GM21526 (cell line): Measurements from ENCODE around the gene NPM1.

Experiments
- ATAC-seq: cut with Tn5 transposase; IDR thresholded peaks from one replicate; pipeline ENCODE4 v1.9.1; 2021; ENCODE audit warnings: moderate library complexity; ENCODE audit not compliant: unreplicated experiment, low FRiP score

The NPM1 gene

DNA sequence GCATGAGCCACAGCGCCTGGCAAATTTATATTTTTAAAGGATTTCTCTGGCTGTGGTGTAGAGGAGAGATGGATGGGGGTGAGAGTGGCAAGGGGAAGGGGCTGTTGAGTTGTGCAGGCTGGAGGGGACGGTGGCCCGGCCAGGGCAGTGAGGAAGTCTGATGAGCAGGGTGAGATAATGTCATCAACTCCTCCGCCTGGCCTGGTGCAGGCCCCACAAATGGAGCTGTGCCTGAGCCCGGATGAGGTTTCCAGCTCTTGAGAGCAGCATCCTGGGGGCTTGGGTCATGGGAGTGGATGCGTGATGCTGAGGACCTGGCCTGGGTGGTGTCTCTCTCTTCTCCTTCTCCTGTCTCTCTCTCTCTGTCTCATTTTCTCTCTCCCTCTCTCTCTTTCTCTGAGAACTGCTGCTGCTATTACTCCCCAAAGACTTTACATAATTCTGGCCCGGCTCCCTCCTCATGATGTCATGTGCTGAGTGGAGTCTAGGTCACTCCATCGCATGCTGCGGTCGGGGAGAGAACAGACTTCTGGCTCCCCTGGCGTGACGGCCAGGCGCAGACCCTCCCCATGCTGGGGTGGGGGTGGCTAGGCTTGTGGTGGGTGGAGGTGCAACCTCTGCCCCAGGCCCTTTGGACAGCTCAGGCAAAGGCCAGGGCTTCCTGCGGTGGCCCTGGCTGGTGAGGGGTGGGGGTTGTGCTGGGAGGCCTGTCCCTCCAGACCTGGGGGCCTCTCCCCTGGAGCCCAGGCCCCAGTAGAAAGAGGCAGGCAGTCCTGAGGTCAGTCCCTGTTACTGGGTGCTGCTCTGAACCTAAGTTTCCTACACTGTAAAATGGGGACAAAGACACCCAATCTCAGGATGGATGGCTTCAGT, 58.2 kb downstream of the NPM1 start:
- ATAC-seq, result no peak

DNA sequence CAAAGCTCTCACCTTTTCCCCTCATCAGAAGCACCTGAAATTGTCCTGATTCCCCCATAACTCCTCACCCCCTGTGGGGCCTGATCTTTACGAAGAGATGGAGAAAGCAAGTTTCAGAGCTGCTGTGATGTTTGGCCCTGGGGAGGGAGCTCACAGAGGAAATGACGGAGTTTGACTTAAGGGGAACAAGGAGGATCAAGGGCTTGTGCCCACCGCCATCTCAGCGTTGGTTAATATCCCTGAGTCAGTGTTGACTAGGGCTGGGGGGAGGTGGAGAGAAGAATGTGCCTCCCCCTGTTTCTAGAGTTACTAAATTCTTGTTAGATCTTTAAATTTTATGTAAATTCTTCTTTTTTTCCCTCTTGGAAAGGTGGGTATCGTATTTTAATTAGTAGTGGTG, 59.6 kb downstream of the NPM1 start:
- no peak for ATAC-seq

DNA sequence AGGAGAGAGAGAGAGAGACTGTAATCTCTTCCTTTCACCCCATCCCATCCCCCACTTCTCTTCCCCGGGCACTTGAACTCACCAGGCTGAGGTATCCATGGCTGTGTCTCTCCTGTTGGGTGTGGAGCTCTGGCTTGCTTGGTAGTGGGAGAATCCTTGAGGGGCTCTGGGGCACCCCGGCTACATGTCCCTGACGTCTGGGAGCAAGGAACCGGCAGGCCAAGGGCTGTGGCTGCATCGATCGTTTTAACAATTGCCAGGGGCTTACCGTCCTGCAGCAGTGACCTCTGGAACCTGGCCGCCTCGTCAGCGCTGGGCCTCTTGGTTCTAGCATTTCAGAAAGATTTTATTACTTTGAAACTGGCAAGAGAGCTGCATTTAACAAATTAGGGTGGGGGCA, 61.8 kb downstream of the NPM1 start:
- ATAC-seq, result no peak

DNA sequence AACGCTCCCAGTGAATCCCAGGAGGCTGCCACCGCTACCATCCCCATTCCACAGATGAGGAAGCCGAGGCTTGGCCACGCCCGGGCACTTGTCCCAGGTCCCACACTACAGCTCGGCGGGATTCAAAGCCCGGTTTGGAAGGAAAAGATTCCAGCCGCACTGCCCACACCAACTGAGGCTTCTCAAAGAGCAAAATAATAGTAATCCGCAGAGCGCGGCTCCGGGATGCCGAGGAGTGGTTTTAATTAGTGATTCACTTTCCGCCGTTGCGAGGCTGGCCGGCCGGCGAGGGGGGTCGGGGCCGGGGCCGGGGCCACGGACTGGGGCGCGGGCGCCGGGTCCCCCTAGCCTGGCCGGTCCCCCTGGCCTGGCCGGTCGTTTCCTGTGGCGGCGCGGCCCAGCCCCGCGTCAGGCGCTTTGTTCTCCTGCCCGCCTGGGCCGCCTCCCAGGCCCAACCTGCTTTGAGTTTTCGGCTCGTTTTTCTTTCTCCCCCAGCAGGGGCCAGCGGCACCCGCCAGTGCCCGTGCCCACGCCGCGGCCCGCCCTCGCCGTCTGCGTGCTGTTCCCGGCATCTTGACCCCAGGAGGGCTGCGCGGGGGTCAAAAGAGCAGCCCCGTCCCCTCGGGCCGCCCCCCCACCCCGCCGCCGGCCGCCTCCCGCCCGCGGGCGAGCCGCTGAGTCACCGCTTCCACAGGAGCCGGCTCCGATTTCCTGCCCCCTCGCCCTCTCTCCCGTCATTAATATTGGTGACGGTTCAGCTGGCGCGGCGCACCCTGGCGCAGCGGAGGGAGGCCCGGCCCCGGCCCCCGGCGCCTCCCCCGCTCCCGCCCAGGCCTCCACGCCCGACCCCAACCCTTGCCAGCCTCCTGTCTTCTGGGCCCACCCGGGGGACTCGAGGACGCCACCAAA, 63.0 kb downstream of the NPM1 start:
- ATAC-seq, result no peak

DNA sequence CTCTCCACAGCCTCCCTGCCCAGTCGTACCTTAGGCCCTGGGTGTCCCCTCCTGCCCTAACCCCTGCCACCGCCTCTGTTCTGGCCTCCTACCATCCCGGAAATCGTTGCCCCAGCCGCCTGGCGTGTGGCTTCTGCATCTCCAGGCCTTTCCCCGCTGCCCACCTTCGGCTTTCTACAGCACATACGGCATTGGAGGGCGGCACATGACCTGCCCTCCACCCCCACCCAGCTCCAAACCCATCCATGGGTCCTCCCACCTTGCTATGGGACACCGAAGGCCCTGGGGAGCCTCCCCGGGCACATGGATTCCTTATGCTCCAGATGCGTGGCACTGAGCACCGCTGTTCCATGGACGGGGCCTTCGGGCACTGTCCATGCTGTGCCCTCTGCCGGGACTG, 63.8 kb downstream of the NPM1 start:
- no peak for ATAC-seq

DNA sequence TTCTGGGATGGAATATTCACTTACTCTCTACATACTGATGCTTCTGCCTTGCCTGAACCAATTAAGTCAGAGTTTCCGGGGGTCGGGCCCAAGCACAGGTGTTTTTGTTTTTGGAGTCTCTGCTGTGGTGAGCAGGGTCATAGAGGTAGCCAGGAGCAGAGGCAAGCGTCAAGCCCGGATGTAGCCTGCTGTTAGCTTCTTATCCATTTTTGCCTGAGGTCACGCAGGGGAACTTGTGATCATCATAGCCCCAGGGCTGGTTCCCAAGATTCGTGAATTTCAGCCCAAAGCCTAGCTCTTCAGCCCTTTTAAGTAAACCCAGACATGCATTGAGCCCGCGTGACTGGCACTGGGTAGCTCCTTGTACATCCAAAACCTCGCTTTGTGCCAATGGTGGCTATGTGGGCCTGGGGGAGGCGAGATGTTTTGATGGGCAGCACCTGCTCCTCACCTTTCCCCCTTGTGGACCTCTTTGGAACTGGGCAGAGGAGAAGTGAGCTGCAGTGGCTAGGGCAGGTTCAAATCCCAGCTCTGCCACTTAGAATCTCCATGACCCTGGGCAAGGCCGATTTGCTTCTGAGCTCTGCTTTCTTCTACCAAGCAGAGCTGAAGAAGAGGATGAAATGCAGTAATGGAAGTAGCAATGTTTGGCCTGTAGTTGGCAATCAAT, 65.5 kb downstream of the NPM1 start:
- ATAC-seq, result no peak

DNA sequence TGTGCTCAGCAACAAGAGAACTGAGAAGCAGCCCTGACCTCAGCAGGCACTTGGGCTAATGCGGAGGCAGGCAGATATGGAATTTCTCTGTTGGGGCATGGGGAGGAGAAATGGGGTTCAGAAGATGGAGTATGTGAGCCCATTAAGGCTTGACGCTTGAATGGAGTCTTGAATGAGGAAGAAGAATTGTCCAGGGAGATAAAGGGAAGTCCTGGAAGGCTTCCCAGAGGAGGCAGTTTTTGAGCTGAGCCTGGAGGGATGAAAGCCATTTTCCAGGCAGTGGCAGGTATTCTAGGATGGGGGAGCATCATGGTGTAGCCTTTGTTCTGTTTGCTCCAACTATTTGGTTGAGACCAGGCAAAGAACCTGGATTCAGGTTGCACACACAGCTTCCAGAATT, 66.3 kb downstream of the NPM1 start:
- no peak for ATAC-seq

DNA sequence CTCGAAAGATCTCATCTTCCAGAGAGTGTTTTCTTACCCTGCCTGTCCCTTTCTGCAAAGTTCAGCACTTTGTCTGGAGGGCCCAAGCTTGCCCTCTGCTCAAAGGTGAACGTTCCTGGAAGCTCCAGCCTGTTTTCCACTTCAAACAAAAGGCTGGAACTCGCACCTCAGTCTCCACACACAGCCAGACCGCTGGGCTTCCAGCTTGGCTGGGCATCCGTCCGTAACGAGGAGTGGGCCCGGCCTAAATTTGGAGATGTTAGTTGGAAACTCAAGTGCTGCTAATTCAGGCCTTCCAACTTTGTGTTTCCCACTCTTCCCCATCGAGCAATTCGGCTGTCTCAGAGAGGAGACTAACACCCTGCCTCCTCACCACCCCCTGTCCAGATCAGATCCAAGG, 66.9 kb downstream of the NPM1 start:
- ATAC-seq, result no peak

DNA sequence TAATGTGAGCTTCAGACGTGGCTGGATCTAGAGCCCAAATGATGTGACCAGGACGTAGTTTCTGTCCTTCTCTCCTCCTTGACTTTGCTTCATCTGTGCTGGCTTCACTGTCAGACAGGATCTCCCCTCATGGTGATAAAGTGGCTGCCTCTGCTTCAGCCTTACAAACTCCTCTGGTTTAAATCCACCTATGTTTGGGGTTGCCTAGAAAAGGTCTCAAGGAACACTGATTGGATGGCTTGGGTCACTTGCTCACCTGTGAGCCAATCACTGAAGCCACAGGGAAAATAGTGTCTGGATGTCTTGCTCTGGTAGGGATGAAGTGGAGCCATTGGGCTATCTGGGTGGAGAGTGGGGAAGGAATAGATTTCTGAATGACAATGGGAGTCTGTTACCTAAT, 67.9 kb downstream of the NPM1 start:
- ATAC-seq, result no peak

DNA sequence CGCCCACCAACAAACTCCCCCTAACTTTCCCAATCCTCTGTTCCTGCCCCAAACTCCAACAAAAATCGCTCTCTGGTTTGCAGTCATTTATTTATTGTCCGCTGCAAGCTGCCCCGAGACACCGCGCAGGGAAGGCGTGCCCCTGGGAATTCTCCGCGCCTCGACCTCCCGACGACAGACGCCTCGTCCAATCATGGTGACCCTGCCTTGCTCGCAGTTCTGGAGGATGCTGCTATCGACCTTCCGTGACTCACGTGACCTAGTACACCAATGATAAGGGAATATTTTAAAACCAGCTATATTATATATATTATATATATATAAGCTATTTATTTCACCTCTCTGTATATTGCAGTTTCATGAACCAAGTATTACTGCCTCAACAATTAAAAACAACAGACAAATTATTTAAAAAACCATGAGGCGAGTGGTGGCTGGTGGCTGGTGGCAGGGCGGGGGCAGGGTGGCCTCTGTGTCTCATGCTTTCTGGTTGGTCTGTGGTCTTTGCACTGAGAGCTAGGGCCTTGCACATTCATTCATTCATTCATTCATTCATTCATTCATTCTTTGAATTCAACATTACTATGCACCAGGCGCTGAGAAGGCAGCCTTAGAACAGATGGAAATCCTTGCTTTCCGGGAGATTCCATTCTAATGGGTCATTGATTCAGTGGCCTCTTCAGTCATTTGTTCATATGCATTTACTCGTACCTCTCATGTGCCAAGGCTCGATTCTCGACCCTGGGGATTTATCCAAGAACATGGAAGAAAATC, 69.7 kb downstream of the NPM1 start:
- ATAC-seq, result no peak

DNA sequence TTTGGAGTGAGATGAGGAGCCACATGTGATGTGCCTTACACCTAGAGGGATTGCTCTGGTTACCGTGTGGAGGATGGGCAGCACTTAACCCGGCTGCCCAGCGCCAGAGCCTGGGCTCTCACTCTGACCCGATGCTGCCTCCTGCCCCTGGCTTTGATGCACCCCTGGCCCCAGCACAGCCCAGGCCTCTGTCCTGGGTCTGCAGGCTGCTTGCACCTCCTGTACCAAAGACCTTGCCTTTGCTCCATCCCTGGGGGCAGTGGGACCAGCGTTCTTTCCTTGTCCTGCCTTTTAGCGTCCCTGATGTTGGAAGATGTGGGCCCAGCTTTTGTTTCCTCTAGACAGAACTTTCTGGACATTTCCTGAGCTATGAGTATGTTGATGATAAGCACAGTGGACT, 72.2 kb downstream of the NPM1 start:
- ATAC-seq, result no peak
